ENCODE results near the gene CYP39A1.

Gene CYP39A1

GRCh38 chr6:46632053-46632452, 20.6 kb downstream of the CYP39A1 start:
- Mint-ChIP-seq H3K4me1 (peaks cover 6% of the 10 kb centered on the region), H3K27me3 (ENCODE audit: low read depth) (no peaks in the 10 kb centered on the region), H3K9me3 (no peaks in the 10 kb centered on the region), H3K4me3 (no peak overlapping the region), H3K27ac (no peak overlapping the region), H3K36me3 (ENCODE audit: low read depth) (peaks cover 7% of the 10 kb centered on the region)
- no peak for TF ChIP-seq CTCF (IDR thresholded peaks at IDR 0.05; ENCODE audit: unreplicated experiment in 3 of 3)

GRCh38 chr6:46629691-46630090, 22.9 kb downstream of the CYP39A1 start:
- no peaks in the 10 kb centered on the region for H3K9me3 Mint-ChIP-seq
- no peak overlapping the region for H3K4me3 Mint-ChIP-seq
- H3K36me3 Mint-ChIP-seq (ENCODE audit: low read depth): peaks cover 1% of the 10 kb centered on the region
- peaks cover 6% of the 10 kb centered on the region for H3K4me1 Mint-ChIP-seq
- H3K27me3 Mint-ChIP-seq (ENCODE audit: low read depth): no peaks in the 10 kb centered on the region
- no peak overlapping the region for H3K27ac Mint-ChIP-seq
- TF ChIP-seq CTCF (IDR thresholded peaks at IDR 0.05; ENCODE audit: unreplicated experiment in 3 of 3): no peak

- Mint-ChIP-seq H3K27me3 (ENCODE audit: low read depth) (no peaks in the 10 kb centered on the region), H3K4me1 (peaks cover 6% of the 10 kb centered on the region)
Measured at GRCh38 chr6:46628976-46629375, 23.6 kb downstream of the CYP39A1 start.

GRCh38 chr6:46628498-46628897, 24.1 kb downstream of the CYP39A1 start:
- Mint-ChIP-seq H3K9me3 (no peaks in the 10 kb centered on the region), H3K4me3 (no peak overlapping the region), H3K36me3 (ENCODE audit: low read depth) (peaks cover 7% of the 10 kb centered on the region), H3K27me3 (ENCODE audit: low read depth) (no peaks in the 10 kb centered on the region), H3K4me1 (peaks cover 6% of the 10 kb centered on the region), H3K27ac (no peak overlapping the region)
- no peak for TF ChIP-seq CTCF (IDR thresholded peaks at IDR 0.05; ENCODE audit: unreplicated experiment in 3 of 3)

More at GRCh38 chr6:46628976-46629375, 23.6 kb downstream of the CYP39A1 start:
- Mint-ChIP-seq H3K27ac (no peak overlapping the region), H3K4me3 (no peak overlapping the region), H3K9me3 (no peaks in the 10 kb centered on the region), H3K36me3 (ENCODE audit: low read depth) (peaks cover 3% of the 10 kb centered on the region)
- TF ChIP-seq CTCF (IDR thresholded peaks at IDR 0.05; ENCODE audit: unreplicated experiment in 3 of 3): no peak

- Mint-ChIP-seq H3K27me3 (ENCODE audit: low read depth) (no peaks in the 10 kb centered on the region), H3K36me3 (ENCODE audit: low read depth) (peaks cover 23% of the 10 kb centered on the region), H3K4me1 (peaks cover 6% of the 10 kb centered on the region), H3K27ac (no peak overlapping the region), H3K9me3 (no peaks in the 10 kb centered on the region), H3K4me3 (no peak overlapping the region)
- no peak for TF ChIP-seq CTCF (IDR thresholded peaks at IDR 0.05; ENCODE audit: unreplicated experiment in 3 of 3)
Measured at GRCh38 chr6:46626976-46627375, 25.6 kb downstream of the CYP39A1 start.

GRCh38 chr6:46626228-46626909, 26.2 kb downstream of the CYP39A1 start:
- peaks cover 24% of the 10 kb centered on the region for H3K36me3 Mint-ChIP-seq (ENCODE audit: low read depth)
- no peaks in the 10 kb centered on the region for H3K9me3 Mint-ChIP-seq
- H3K4me3 Mint-ChIP-seq: no peak overlapping the region
- H3K27me3 Mint-ChIP-seq (ENCODE audit: low read depth): no peaks in the 10 kb centered on the region
- TF ChIP-seq CTCF (IDR thresholded peaks at IDR 0.05; ENCODE audit: unreplicated experiment in 3 of 3): peak; percentile 55 to 68 (median 63)
- no peak overlapping the region for H3K27ac Mint-ChIP-seq
- H3K4me1 Mint-ChIP-seq: peaks cover 6% of the 10 kb centered on the region
